NCI-H2196 (cell line): Measurements from ENCODE around the gene ZNF536.
"Not testable (repeated sequence)": the region's sequence is repeated elsewhere in the genome, so short reads cannot be mapped to it uniquely, and the experiment has no call there.

Source experiments
- DNase-seq: peaks from one replicate; lab custom pipeline; 2025; ENCODE audit not compliant: unreplicated experiment; lab: John Stamatoyannopoulos, UW

ZNF536 gene

GRCh38 chr19:30443531-30444252, 71.5 kb downstream of the ZNF536 start:
- no peak for DNase-seq

DNA sequence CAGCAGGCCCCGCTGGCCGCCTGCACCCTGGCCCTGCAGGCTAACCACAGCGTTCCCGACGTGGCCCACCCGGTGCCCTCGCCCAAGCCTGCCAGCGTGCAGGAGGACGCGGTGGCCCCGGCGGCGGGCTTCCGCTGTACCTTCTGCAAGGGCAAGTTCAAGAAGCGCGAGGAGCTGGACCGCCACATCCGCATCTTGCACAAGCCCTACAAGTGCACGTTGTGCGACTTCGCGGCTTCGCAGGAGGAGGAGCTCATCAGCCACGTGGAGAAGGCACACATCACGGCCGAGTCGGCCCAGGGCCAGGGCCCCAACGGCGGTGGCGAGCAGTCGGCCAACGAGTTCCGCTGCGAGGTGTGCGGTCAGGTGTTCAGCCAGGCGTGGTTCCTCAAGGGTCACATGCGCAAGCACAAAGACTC, 72.1 kb downstream of the ZNF536 start:
- DNase-seq = no peak

GRCh38 chr19:30444686-30445232, 72.6 kb downstream of the ZNF536 start:
- DNase-seq = no peak

- no peak for DNase-seq
Observed at GRCh38 chr19:30445385-30445784, 73.2 kb downstream of the ZNF536 start.

DNA sequence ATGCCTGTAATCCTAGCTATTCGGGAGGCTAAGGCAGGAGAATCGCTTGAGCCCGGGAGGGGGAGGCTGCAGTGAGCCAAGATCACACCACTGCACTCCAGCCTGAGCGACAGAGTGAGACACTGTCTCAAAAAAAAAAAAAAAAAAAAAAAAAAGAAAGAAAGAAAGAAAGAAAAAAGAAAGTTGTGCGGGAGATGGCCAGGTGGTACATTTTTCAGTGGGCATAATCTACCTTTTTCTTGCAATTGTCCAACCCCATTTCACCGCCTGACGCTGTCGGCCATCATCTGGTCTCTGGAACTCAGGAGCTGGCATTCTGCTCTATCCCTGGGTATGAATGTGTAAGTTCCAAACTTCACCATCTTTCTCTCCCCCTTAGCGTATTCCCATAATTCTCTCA, 73.9 kb downstream of the ZNF536 start:
- not testable (repeated sequence) for DNase-seq

- no peak for DNase-seq
Observed at GRCh38 chr19:30446850-30447552, 74.8 kb downstream of the ZNF536 start.

DNA sequence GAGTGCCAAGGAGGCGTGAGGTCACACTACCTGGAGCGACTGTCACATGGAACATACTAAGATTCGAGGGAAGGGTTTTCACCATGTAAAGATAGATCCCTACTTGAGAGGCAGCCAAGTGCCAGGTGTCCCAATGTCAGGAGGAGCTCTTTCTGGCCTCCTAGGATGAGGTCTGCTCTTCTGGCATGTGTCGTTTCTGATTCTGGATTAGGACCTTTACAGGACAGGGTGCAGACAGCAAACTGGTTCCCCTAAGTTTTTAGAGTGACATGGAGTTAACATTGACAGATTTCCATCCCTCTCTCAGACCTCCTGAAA, 75.3 kb downstream of the ZNF536 start:
- DNase-seq = no peak

DNA sequence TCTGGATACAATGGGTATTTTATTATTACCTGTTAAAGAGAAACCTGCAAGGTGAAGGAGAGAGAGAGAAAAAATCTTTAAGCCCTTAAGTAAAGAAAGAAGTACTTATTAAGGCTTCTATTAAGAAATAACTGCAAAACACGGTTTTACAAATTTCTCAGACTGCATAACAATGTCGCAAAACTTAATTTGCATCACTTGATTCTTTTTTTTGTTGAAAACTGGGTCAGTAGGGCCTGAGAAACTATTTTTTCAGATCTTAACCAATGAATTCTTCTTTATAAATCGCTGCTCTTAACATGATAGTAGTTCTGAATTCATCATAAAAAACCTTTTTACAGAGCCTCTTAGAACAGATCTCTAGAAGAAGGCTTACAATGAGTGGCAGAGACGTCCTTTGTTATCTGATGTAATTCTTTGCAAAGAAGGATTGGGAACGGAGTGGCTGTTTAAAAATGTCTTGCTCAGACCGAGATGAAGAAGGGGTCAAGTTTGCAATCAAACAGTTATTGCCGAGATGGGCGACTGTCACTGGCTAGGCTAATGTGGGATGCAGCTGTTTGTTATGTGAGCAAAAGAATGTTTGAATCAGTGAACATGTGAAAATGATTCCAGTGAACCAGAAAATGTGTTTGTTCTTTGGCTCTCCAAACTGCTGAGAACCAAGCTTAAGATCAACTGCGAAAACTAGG, 76.3 kb downstream of the ZNF536 start:
- DNase-seq = no peak

- no peak for DNase-seq
Observed at GRCh38 chr19:30449078-30449590, 77.0 kb downstream of the ZNF536 start.

DNA sequence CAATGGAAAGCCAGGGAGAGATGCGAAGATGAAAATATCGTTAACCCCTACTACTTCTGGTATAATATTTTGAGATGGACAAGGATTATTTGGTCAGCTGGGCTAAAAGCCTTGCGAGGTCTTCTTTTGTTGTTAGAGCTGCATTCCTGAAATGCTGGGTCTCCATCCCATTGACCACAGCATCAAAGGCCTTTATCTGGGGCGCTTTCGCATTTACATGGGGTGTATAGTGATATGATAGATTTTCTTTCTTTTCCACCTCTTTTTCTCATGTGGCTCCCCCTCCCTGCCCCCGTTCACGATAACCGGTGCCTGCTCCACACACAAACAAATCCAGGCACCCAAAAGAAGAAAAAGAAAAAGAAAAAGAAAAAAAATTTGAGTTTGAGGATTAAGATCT, 77.5 kb downstream of the ZNF536 start:
- DNase-seq = no peak

- DNase-seq = no peak
Observed at GRCh38 chr19:30450100-30450499, 77.9 kb downstream of the ZNF536 start.

GRCh38 chr19:30450835-30451321, 78.7 kb downstream of the ZNF536 start:
- DNase-seq = no peak

DNA sequence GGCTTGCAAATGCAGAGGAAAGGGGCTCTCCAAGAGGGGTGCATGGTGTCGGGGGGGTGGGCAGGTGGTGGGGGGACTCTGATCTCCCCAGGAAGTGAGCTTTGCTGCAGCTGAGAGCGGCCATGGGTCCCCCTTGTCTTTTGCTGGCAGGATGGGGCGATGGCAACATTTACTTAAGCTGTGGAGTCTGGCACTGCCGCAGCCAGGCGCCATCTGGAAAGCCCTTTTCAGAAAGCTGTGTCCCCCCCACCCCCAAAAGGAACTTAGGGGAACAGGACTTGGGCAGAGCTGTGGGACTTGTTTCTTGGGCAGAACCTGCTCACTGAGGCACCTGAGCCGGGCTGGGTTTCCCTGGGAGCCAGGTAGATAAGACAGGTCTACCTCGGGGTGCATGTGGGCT, 80.7 kb downstream of the ZNF536 start:
- no peak for DNase-seq

DNA sequence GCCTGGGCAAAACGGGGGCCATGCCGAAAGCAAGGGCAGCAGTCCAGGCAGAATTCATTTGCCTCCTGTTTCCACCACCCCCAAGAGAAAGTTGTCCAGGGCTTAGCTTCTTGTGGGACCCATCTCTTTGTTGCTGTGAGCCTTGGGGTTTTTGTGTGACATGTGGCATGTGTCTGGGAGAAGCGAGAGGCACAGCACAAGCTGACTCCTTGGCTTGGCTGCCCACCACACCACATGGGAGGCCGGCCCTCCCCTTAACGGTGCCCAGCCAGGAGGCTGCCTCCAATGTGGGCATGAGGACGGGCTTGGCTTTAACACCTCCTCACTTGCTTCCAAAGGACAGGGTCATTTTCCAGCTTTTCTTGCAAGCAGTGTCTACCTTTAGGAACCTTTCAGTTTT, 81.6 kb downstream of the ZNF536 start:
- DNase-seq = no peak

- DNase-seq = no peak
Observed at GRCh38 chr19:30455881-30456280, 83.7 kb downstream of the ZNF536 start.

DNA sequence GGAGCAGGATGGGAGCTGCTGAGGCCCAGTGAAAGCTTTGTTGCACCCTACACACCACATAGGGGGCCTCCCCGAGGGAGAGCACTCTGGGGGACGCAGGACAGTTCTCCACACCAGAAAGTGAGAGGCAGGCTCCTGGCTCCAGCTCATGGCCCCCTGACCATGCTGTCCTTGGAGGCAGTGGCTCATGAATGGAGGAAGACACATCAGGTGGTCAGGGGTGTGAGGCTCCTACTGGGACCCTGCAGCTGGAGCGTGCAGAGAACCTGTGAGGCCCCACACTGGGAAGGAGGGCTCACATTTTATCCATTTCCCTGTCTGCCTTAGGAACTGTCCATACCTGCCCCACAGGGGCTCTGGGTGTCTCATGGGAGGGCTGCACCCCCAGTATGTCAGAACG, 85.3 kb downstream of the ZNF536 start:
- no peak for DNase-seq

DNA sequence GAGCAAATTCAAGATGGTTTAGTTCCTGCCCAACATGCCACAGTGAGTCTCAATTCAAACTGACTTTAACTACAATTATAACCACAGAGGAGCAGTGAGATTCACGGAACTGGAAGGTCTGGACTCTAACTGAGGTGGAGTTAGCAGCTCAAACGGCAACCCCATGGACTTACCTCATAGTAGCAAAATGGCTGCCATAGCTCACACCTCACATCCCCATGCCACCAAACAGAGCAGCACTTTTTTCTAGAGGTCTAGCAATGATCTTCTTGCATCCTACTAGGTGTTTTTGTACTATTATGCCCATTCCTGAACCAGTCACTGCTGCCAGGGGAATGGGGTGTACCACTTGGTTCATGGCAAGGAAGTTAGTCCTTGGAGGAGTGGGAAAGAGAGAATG, 87.7 kb downstream of the ZNF536 start:
- no peak for DNase-seq

DNA sequence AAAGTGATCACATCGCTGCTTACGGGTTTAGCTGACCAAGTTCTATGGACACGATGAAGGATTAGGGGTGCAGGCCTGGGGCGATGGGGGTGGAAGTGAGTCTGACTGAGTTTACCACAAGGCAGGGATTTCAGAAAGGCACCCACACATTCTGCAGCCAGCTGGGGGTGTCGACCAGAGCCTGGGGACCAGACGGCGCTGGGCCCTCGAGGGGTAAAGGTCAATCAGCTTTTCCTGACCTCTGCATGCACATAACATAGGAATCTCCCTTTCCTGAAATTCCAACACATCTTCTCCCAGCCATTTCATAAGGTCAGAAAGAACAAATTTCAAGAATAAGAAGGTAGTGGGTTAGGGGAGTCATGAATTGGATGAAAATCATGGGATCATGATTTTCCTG, 92.0 kb downstream of the ZNF536 start:
- no peak for DNase-seq

DNA sequence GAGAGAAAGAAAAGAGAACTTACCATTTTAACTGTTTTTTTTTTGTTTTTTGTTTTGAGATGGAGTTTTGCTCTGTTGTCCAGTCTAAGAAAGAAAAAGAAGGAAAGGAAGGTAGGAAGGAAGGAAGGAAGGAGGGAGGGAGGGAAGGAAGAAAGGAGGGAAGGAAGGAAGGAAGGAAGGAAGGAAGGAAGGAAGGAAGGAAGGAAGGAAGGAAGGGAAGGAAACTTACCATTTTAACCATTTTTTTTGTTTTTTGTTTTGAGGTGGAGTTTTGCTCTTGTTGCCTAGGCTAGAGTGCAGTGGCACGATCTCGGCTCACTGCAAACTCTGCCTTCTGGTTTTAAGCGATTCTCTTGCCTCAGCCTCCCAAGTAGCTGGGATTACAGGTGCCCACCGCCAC, 94.4 kb downstream of the ZNF536 start:
- DNase-seq = not testable (repeated sequence)

DNA sequence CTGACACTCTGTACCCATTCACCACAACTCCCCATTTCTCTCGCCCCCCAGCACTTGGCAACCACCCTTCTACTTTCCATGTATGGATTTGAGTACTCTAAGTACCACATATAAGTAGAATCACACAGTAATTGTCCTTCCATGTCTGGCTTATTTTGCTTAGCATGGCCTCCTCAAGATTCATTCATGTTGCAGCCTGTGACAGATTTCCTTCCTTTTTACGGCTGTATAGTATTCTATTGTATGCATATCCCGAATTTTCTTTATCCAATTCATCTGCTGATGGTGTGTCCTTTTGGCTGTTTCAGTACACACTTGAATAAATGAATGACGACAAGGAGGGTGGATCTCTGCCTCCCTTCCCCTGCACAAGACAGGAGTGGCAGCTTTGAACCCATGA, 95.1 kb downstream of the ZNF536 start:
- no peak for DNase-seq

GRCh38 chr19:30469774-30470173, 97.6 kb downstream of the ZNF536 start:
- no peak for DNase-seq

DNA sequence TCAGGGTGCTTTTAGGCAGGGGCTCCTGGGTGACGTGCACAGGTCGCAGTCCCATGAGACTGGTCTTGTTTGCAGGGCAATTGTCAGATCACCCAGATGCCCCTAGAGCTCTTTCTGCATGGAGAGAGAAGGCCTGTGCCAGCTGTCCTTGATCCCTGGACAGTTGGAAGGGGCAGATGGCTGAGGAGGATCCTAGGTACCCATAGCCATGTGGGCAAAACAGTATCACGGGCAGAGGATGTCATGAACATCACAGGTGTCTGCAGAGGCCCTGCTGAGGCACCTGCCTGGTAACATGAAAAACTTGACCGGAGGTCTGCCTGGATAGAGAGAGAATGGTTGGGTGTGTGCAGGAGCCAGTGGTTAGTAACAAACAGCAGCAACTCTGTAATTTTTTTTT, 99.3 kb downstream of the ZNF536 start:
- DNase-seq = no peak
